Stimulated activated CD4-positive, alpha-beta T cell treated with anti-CD3 and anti-CD28 coated beads, Interleukin-15, amount 100 ng/mL, for 1 hour (primary cell): ENCODE measurements around the gene EXOC7.
A peak's percentile ranks its signal among the peaks of the same experiment; 100 is the strongest.

Source experiments
- DNase-seq, 2 donors: peaks; one replicate each; pipeline ENCODE4 v3.0.0-alpha.2; 2020; ENCODE audit warnings: low read depth in 1 of 2, low spot score in 1 of 2

EXOC7 gene

DNA sequence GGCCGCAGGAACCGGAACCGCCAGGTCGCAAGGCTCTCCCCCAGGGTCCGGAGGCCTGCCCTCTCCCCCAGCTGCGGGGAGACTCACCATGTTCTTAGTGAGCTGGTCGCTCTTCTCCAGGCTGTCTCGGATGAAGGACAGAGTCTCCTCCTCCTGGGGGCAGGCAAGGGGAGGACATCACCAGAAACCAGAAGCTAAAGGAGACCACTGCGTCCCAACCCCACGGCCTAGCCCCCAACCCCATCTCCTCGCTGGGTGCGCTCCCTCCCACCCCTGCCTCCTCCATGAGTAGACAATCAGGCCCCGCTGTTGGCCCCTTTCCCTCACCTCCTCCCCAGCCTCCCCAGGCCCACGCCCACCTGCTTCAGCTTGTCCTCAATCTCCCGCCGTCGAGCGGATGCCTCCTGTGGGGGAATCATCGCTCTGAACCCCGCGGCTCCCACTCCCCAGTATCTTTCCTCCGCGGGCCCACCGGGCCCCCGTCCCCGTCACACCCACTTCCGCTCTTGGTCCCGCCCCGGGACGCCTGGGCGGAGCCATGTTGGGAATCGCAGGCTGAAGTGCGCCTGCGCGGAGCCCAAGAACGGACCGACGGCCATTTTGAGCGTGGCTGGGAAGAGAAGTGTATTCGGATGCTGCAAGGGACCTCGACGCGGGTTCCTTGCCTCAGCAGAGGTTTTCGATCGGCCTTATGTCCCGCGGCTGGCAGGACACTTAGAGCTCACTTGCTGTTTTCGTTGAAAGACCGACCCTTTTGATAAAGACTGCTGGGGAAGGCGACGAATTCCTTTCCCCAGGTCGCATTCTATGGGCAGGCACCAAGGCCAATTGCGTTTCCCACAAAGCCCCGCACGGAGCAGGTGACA lies at the start of gene EXOC7:
Gene EXOC7, minus strand, starts transcription at position 514 of the 866 bp plus-strand sequence. Its CDS starts 95 bp downstream, at position 419.
- peak; percentile 88 to 91 for DNase-seq

GRCh38 chr17:76153202-76153601 lies 49.6 kb upstream of the EXOC7 start:
- DNase-seq = no peak

- DNase-seq = no peak
These were observed 49.0 kb upstream of the EXOC7 start for GRCh38 chr17:76152591-76152990.

- DNase-seq = no peak
These were observed 48.4 kb upstream of the EXOC7 start for GRCh38 chr17:76151896-76152454.

DNA sequence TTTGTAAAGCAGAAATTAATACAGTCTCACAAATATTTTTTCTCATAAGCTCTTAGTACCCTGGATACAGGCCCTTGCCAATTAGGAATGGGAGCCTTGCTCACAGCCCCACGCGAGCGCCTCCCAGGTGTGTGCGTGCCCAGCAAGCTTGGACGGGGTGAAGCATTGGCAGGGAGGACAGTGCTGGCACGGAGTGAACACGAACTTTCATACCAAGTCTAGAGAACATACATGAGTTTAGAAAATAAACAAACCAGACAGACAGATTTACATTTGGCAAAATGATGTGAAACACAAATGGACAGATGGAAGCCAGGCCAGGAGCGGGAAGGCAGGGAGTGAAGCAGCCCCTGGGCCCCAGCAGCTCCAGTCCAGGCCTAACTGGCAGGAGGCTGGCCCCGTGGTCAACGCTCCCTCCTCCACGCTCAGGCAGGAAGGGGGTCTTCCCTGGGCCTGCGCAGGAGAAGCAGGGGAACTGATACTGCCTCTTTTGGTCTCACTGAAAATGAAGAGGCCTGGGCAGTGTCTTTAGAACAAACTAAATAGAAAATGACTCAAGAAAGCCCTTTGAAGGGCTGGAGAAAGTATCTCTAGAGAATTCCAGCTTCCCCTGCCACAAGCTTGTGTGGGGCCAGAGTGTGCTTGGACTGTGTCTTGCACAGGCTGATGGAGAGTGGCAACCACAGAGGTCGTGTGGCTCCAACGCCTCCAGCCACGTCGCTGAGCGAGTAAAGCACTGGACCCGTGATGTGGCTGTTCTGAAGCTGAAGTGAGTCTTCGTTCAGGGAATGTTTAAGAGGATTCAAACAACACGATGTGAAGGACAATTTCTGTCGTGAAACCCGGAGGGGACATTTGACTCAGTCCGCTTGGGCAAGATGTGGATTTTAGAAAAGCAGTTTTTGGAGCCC lies 47.4 kb upstream of the EXOC7 start:
- no peak for DNase-seq

GRCh38 chr17:76149214-76149613 lies 45.6 kb upstream of the EXOC7 start:
- no peak for DNase-seq

GRCh38 chr17:76148015-76148326 lies 44.4 kb upstream of the EXOC7 start:
- DNase-seq = no peak

DNA sequence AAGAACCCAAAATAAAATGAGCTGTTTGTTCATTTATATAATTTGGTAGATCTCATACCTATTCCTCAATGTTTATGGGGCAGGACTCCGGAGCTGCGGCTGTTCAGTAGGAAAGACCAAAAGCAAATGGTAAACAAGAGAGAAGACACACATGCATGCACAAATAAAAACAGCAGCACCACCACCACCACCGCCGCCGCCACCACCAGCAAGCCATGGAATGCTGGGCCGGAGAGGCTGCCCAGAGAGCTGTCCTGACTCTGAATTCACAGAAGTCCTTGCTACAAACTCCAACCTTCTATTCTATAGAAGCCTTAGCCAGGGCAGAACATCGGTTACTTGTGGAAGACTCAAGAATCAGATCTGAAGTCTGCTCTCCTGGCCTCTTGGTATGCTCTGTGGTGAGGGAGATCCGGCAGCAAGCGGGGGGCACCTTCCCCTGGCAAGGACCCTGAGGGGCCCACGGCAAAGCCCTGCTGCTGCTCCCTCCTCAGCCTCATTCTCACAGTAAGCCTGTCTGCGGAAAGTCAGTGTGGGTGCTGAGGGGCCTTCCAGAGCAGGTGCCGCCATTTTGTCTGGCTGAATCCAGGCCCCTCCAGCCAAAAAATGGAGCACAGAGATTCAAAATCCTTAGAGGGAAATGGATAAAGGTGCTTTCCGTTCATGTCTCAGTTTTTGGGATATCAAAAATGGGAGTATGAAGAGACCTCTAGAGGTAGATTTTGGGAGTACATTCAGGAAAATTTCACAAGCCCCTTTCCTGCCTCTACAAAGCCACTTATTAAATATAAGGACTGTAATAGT lies 43.8 kb upstream of the EXOC7 start:
- DNase-seq = no peak

- DNase-seq = no peak
These were observed 42.7 kb upstream of the EXOC7 start for GRCh38 chr17:76146053-76146851.

DNA sequence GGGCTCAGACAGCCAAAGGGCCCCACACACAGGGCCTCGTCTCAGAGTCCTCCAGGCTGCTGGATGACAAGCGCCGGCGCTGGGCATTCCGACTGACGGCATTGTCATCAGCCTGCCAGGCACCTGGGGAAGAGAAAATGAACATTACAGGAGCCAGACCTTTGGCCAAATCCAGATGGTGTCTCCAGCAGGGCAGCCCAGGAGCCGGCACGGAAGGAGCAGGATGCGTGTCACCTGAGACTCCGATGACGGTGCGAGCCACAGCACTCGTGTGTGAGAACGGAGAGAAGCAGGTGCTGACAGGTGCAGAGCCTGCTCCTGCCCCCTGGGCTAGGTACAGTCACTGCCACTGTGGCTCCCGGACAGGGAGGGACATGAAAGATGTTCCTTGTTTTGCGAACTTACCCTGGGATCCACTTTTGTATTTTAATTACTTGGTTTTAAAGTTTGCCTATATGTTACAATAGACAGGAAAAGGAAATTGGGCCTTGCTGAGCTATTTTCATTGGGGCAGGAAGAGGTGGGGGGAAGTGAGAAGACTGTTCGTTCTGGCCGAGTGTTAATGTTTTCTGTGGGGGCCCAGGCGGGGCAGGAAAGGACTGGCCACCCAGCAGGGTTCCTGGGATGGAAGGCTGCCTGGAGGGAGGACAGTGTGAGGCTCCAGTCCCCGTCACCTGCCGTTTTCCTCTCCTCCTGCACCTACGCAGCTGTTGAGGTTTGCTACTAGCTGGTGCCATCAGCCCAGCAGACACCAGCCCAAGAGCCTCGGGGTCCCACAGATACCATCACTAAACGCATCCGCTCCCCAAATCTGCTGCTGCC lies 41.9 kb upstream of the EXOC7 start:
- no peak for DNase-seq

DNA sequence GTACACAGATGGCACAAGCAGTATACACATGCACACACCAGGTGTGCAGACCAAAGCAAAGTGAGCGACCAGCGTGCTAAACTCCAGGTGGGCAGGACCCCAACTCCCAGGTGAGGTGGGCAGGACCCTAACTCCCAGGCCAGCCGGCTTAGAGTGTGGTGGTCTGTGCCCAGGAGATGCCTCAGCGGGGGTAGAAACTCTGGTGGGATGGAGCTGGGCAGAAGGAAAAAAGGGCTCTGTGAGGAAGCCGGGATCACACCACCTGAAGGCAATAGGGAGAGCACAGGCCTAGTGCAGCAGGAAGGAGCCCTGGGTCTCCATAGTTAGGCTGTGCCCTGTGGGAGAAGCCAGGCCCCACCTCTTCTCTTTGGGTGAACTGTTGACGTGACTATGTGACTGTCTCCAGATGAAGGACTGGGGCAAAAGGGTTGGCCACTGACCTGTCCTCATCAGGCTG lies 39.0 kb upstream of the EXOC7 start:
- DNase-seq = no peak

DNA sequence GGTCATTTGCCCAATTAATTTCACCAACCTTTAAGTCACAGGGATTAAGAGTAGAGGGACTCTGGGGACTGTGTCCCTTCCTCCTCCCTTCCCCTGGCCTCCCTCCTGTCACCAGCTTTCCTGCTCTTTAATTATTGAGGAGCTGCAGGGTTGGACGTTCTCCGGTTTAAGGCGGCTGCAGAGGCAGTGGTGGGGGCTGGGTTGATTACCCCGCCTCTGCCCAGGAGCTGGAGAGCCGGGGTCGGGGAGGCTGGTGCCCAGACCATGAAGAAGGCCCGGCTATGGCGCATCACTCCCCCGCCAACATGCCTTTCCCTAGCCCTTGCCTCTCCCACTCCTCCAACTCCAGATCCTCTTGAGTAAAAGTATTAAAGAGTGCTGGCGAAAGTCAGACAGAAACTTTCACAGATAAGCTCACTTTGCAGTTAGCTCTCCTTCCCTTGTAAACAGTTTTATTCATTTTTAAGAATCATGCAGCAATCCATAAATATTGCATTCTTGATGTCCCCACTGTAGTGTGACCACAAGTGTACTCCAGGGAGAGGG lies 38.5 kb upstream of the EXOC7 start:
- no peak for DNase-seq

- DNase-seq = peak; percentile 81 to 83
These were observed 37.8 kb upstream of the EXOC7 start, which contains the start of gene FOXJ1 for GRCh38 chr17:76141212-76142038. Gene FOXJ1 (minus strand): TSS chr17:76141245. CDS start chr17:76140395, 850 bp downstream.

DNA sequence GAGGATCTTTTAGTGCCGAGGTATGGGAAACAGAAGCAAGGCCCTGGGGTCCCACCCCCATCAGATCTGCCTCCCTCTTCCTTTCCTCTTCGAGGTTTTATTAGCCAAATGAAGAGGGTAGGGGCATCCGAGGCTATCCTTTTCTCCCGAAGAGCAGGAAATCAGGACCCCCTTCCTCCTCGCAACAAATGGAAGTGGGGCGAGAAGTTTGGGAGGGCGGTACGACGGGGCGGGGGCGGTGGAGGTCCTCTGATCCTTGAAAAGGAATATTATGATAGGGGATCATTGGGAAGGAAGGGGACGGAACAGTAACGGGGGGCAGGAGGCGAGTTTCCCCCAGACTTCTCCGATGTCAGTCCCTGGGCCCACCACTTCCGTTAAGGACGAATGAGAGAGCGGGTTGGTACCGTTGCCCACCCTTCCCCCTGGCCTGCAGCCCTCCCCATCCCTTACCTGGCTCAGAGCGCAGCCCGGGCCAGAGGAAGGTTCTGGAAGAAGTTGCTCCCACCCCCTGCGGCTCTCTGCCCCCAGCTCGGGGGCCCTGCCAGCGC lies 37.1 kb upstream of the EXOC7 start:
- DNase-seq = no peak

DNA sequence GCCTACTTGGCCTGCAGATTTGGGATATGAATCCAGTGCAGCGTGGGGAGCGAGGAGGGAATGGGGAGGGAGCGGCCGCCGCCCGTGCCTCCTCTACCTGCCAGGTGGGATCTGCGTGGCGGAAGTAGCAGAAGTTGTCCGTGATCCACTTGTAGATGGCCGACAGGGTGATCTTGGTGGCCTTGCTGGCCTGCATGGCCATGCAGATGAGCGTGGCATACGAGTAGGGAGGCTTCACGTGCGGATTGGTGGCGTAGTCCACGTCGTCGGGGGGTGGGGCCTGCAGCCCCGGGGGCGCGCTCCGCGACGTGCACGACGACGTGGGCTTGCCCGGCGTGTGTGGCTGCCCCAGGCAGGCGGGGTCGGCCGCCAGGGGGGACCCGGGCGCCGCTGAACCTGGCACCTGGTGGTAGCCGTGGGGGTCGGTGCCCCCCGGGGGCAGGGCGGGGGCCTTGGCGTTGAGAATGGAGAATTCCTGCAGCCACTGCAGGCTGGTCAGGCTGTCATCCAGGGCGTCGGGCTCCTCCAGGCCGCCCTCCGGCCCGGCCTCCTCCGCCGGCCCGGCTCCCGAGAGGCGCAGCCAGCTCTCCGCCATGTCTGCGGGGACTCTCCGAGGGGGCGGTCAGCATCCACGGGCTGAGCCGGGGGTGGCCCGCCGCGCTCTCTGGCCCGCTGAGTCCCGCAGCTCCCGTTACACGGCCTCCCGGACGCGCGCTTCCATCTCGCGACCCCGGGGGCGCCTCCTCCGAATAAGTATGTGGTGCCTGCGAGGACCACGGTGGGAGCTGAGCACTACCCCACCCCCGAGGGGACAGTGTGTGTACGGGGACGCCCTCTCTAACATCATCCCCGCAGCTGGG lies 36.4 kb upstream of the EXOC7 start:
- peak in 1 of 2 donors; percentile 43 for DNase-seq

- no peak for DNase-seq
These were observed 35.5 kb upstream of the EXOC7 start for GRCh38 chr17:76138896-76139752.
